PC-9 (cell line): ENCODE data around the gene ALK. TPM values are rescaled to one million over a fixed set of nuclear protein-coding genes. Genes with fewer than 3 reads are reported as not detected.

Experiments used
- BruUV-seq: library from RNA; stranded (reverse); fragments of 400-500 nt; replicated peaks from 2 replicates; lab custom pipeline; 2021; lab: Mats Ljungman, UMichigan
- CTCF ChIA-PET: fragments of 300-600 bp; sonication (Branson Sonifier 250); formaldehyde crosslinking; loops from one replicate; lab custom pipeline; 2022; ENCODE audit warnings: antibody characterized with exemption; lab: Charles Lee
- POLR2A ChIA-PET: fragments of 300-600 bp; sonication (Branson Sonifier 250); formaldehyde crosslinking; loops from one replicate; lab custom pipeline; 2022; ENCODE audit warnings: antibody characterized with exemption; ENCODE audit not compliant: unreplicated experiment; lab: Charles Lee
- DNase-seq, 2 experiments: peaks; one replicate each; pipeline versions ENCODE4 v3.0.0 to v3.0.0-alpha.2; 2015 to 2022; ENCODE audit warnings: mixed read lengths in 1 of 2
- H2AFZ ChIP-seq: fragments of 200-600 bp; sonication (generic); 2 replicates; pipeline ENCODE4 v1.8.1; 2017; ENCODE audit warnings: antibody characterized with exemption
- H3F3A ChIP-seq: fragments of 200-600 bp; sonication (generic); 2 replicates; pipeline ENCODE4 v1.8.1; 2017; ENCODE audit warnings: antibody characterized with exemption, mild to moderate bottlenecking, low read depth; ENCODE audit not compliant: insufficient read depth
- H3K27ac ChIP-seq: fragments of 200-600 bp; sonication (generic); 2 replicates; pipeline ENCODE4 v1.6.1; 2016; ENCODE audit warnings: mixed run types
- H3K27me3 ChIP-seq: fragments of 200-600 bp; sonication (generic); 2 replicates; pipeline ENCODE4 v1.6.1; 2016; ENCODE audit warnings: low read depth, mixed run types; ENCODE audit not compliant: insufficient read depth
- H3K36me3 ChIP-seq: fragments of 200-600 bp; sonication (generic); 2 replicates; pipeline ENCODE4 v1.6.1; 2016; ENCODE audit warnings: low read depth, mixed run types
- H3K4me1 ChIP-seq: fragments of 200-600 bp; sonication (generic); replicated peaks from 2 replicates; pipeline ENCODE4 v1.6.1; 2016; ENCODE audit warnings: mixed run types; ENCODE audit not compliant: insufficient read depth
- H3K4me2 ChIP-seq: fragments of 200-600 bp; sonication (generic); 2 replicates; pipeline ENCODE4 v1.6.1; 2017; ENCODE audit warnings: mixed run types
- H3K4me3 ChIP-seq: fragments of 200-600 bp; sonication (generic); 2 replicates; pipeline ENCODE4 v1.6.1; 2016; ENCODE audit warnings: mixed run types
- H3K79me2 ChIP-seq: fragments of 200-600 bp; sonication (generic); 2 replicates; pipeline ENCODE4 v1.6.1; 2017; ENCODE audit warnings: low read depth, mixed run types
- H3K9me2 ChIP-seq: fragments of 200-600 bp; sonication (generic); 2 replicates; pipeline ENCODE4 v1.8.1; 2017; ENCODE audit warnings: mild to moderate bottlenecking; ENCODE audit not compliant: insufficient read depth
- H3K9me3 ChIP-seq: fragments of 200-600 bp; sonication (generic); 2 replicates; pipeline ENCODE4 v1.8.1; 2016; ENCODE audit warnings: low read depth; ENCODE audit not compliant: insufficient read depth
- H4K20me1 ChIP-seq: fragments of 200-600 bp; sonication (generic); 2 replicates; pipeline ENCODE4 v1.8.1; 2017; ENCODE audit not compliant: insufficient read depth
- CTCF ChIP-seq: fragments of 200-600 bp; sonication (generic); conservative IDR thresholded peaks from 2 replicates; pipeline ENCODE4 v1.6.1; 2017; ENCODE audit warnings: mixed run types, antibody characterized with exemption, mild to moderate bottlenecking, moderate library complexity
- EZH2 ChIP-seq: fragments of 200-600 bp; sonication (generic); IDR thresholded peaks from 2 replicates; pipeline ENCODE4 v1.8.0; 2017; ENCODE audit warnings: antibody characterized with exemption, low read depth
- intact Hi-C: fragments of 100-400 bp; cut with micrococcal nuclease; formaldehyde crosslinking; loops from one replicate; pipeline ENCODE4 v1.10.0; 2022; ENCODE audit not compliant: unreplicated experiment
- total RNA-seq: library from RNA; stranded (reverse); gene quantifications from 2 replicates; pipeline ENCODE4 v1.2.3, GENCODE V29; 2021

Gene ALK
- total RNA-seq, 1 experiment from 2014 or later = not detected

GRCh38 chr2:29490045-29490444 is 431.3 kb downstream of the ALK start:
- no peak overlapping the region for H2AFZ ChIP-seq
- no peaks in the 10 kb centered on the region for H3F3A ChIP-seq
- no peaks in the 10 kb centered on the region for H4K20me1 ChIP-seq
- TF ChIP-seq CTCF (no peak), EZH2 (no peak)
- no peak overlapping the region for H3K4me3 ChIP-seq
- ChIA-PET POLR2A (no interaction called here), CTCF (no interaction called here)
- no peaks in the 10 kb centered on the region for H3K4me1 ChIP-seq
- DNase-seq = no peak
- no peaks in the 10 kb centered on the region for H3K9me2 ChIP-seq
- H3K27ac ChIP-seq = no peak overlapping the region
- H3K9me3 ChIP-seq = no peaks in the 10 kb centered on the region
- intact Hi-C loops = no loop called here
- peaks cover 44% of the 10 kb centered on the region; the same call in 1 of the 2 replicates for H3K27me3 ChIP-seq
- H3K36me3 ChIP-seq = no peaks in the 10 kb centered on the region
- H3K79me2 ChIP-seq = no peaks in the 10 kb centered on the region
- H3K4me2 ChIP-seq = no peak overlapping the region
- BruUV-seq = no TSS peak

GRCh38 chr2:29489568-29489967 is 431.8 kb downstream of the ALK start:
- no TSS peak for BruUV-seq
- no peaks in the 10 kb centered on the region for H3K9me2 ChIP-seq
- no peak overlapping the region for H3K27ac ChIP-seq
- no peaks in the 10 kb centered on the region for H4K20me1 ChIP-seq
- no peak overlapping the region for H2AFZ ChIP-seq
- no peaks in the 10 kb centered on the region for H3K79me2 ChIP-seq
- DNase-seq = no peak
- H3K9me3 ChIP-seq = no peaks in the 10 kb centered on the region
- ChIA-PET POLR2A (no interaction called here), CTCF (no interaction called here)
- H3F3A ChIP-seq = no peaks in the 10 kb centered on the region
- intact Hi-C loops = loop anchor here (10.0 kb wide), 1 partner anchor 535 kb away; no protein-coding TSS in a partner anchor
- no peak overlapping the region for H3K4me3 ChIP-seq
- H3K4me1 ChIP-seq = no peaks in the 10 kb centered on the region
- H3K36me3 ChIP-seq = no peaks in the 10 kb centered on the region
- no peak overlapping the region for H3K4me2 ChIP-seq
- no peak for TF ChIP-seq CTCF
- peaks cover 46% of the 10 kb centered on the region; the same call in 1 of the 2 replicates for H3K27me3 ChIP-seq

- Histone ChIP-seq H3K9me3 (no peaks in the 10 kb centered on the region), H3F3A (no peaks in the 10 kb centered on the region), H3K9me2 (no peaks in the 10 kb centered on the region), H4K20me1 (no peaks in the 10 kb centered on the region), H3K27ac (no peak overlapping the region), H2AFZ (no peak overlapping the region), H3K4me2 (no peak overlapping the region), H3K4me3 (no peak overlapping the region), H3K36me3 (no peaks in the 10 kb centered on the region), H3K4me1 (no peaks in the 10 kb centered on the region), H3K79me2 (no peaks in the 10 kb centered on the region), H3K27me3 (peaks cover 59% of the 10 kb centered on the region; the same call in 1 of the 2 replicates)
- intact Hi-C loops = loop anchor here (10.0 kb wide), 1 partner anchor 533 kb away; no protein-coding TSS in a partner anchor
- BruUV-seq = no TSS peak
- CTCF ChIA-PET = no interaction called here
- no peak for DNase-seq
- POLR2A ChIA-PET = no interaction called here
- TF ChIP-seq CTCF (no peak), EZH2 (no peak)
Observed at GRCh38 chr2:29487967-29488555, 433.3 kb downstream of the ALK start.
